ENCODE results near the gene RGS6. TPM values are rescaled to one million over a fixed set of nuclear protein-coding genes. Genes with fewer than 3 reads are reported as not detected.

RGS6 gene
- total and polyA plus RNA-seq, 4 donors, result 0.21 to 5.4 (median 0.45) TPM

DNA sequence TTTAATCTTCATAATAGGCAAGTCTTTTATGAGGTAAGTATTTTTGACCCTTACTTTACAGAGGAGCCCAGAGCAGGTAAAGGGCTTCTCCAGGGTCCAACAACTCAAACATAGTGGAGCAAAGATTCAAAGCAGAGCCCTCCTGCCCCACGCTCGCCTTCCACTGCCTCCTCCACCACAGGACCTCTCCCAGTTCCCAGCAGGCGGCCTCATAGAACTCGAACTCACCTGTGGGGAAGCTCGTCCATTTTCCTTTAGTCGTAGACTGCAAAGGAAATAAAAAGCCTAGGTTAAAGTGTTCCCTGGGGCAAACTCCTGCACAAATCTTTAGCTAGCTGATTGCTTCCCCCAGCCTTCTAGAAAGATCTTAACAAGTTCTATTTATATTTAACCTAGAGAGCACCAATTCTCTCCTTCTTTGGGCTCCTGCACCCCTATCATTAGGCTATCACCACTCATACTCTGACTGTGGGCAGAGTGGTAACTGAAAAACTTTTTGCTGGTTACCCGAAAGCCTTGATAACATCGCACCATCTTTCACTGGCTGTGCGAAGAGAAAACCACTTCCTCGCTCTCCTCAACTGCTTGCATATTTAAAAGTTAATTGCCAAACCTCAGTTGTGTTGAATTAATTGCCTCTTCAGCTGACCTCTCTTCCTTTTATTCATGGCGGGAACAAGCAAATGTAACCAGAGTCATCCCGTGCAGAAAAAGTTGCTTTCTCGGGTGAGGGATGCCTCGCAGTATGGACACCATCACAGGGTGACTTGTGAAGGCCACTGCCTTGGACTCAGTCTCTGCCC lies 662.1 kb downstream of the RGS6 start:
- TF ChIP-seq, protein P1, sequence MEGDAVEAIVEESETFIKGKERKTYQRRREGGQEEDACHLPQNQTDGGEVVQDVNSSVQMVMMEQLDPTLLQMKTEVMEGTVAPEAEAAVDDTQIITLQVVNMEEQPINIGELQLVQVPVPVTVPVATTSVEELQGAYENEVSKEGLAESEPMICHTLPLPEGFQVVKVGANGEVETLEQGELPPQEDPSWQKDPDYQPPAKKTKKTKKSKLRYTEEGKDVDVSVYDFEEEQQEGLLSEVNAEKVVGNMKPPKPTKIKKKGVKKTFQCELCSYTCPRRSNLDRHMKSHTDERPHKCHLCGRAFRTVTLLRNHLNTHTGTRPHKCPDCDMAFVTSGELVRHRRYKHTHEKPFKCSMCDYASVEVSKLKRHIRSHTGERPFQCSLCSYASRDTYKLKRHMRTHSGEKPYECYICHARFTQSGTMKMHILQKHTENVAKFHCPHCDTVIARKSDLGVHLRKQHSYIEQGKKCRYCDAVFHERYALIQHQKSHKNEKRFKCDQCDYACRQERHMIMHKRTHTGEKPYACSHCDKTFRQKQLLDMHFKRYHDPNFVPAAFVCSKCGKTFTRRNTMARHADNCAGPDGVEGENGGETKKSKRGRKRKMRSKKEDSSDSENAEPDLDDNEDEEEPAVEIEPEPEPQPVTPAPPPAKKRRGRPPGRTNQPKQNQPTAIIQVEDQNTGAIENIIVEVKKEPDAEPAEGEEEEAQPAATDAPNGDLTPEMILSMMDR (IDR thresholded peaks at IDR 0.05; ENCODE audit: control extremely low read depth, extremely low read depth), result no peak
- Histone ChIP-seq H3K9ac (ENCODE audit: insufficient read depth in 1 of 2, low read length in 2 of 2) (no peak overlapping the region), H3K36me3 (ENCODE audit: control insufficient read depth in 4 of 4, insufficient read depth in 4 of 4, low read length in 4 of 4) (no peaks in the 10 kb centered on the region), H3K4me3 (no peak overlapping the region), H3K4me1 (ENCODE audit: control insufficient read depth in 5 of 5, insufficient read depth in 5 of 5, low read length in 5 of 5) (no peaks in the 10 kb centered on the region), H3K27me3 (ENCODE audit: control insufficient read depth in 3 of 3, insufficient read depth in 3 of 3, low read length in 2 of 3) (peaks cover 0 to 4% (median 0%) of the 10 kb centered on the region in 3 donors), H3K9me3 (ENCODE audit: control insufficient read depth in 4 of 4, insufficient read depth in 3 of 4, low read length in 3 of 4) (no peaks in the 10 kb centered on the region), H3K27ac (ENCODE audit: low read depth in 1 of 2, low read length in 1 of 2) (no peak overlapping the region)
- no peak for ATAC-seq (ENCODE audit: insufficient read depth, low FRiP score)
- no peak for DNase-seq
- 50 to 68% methylated on average over 14 of the region's 14 CpGs for WGBS, 2 donors

DNA sequence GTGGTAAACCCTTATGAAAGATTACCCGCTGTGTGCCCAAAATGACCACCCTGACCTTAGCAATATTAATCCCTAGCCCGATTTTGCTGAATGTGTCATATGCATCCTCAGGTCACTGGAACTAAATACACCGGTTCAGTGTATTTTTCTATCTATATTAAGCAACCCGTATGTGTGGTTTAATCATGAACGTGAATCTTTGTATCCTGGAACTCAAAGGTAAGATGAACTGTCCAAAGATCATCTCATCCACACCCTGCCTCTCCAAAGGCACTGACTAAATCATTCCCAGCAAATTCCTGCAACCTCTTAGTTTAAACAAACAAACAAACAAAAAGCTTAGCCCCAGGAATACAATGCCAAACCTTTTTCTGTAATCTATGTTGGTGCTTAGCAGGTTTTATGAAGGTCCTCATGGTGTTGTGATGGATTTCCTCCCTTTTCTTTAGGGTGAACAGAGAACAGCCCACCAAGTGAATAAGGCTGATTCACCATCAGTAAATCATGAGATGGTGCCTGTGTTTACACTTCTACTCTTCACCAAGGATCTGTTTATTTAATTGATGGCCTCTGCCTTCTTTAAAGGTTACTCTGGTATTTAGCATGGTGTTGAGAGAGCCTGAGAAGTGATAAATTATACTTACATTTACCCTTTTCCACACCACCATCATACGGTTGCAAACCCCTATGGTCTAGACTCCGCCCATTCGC lies 663.1 kb downstream of the RGS6 start:
- no peak for DNase-seq
- 90 to 92% methylated on average over 8 of the region's 8 CpGs for WGBS, 2 donors

DNA sequence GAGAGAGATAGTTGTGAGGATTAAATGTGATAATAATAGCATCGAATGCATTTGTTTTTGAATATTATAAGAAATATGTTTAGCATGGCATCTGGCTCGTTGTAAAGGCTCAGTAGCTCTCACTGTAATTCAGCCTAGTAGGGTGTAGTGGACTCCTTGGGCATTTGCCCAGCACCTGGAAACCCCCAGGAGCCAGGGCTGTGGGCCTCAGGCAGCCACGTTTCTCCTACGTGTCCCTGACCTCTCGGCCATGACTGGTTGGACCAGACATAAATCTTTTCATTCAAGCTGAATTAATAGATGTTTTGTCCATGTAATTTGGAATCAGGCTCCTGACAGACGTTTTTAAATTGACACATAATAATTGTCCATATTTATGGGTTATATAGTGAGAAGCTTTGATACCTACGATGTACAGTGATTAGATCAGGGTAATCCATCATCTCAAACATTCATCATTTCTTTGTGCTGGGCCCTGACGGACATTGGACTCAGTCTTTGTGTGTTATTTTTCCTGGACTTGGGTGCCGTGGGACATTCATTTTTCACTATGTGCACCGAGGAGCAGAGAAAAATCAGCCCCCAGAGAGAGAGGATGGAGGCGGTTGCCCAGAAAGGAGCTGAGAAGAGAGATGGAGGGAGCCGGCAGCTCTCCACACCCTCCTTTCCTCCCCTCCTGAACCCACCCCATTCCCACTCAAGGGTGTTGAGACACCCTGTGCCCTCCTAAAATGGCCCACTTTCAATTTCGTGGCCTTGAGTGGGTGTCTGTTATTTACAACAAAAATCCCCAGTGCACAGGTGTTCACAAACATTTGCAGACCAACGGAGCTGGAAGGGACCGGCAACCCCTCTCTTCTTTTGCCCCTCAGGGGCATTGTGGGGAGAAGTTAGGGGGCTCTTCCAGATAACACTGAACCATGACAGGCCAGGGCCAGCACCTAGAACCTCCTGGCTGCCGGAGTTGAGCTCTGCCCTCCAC lies 665.3 kb downstream of the RGS6 start:
- Histone ChIP-seq H3K4me3 (no peak overlapping the region), H3K36me3 (ENCODE audit: control insufficient read depth in 4 of 4, insufficient read depth in 4 of 4, low read length in 4 of 4) (no peaks in the 10 kb centered on the region), H3K27me3 (ENCODE audit: control insufficient read depth in 3 of 3, insufficient read depth in 3 of 3, low read length in 2 of 3) (peaks cover 0 to 4% (median 0%) of the 10 kb centered on the region in 3 donors), H3K4me1 (ENCODE audit: control insufficient read depth in 5 of 5, insufficient read depth in 5 of 5, low read length in 5 of 5) (peaks cover 0 to 12% (median 0%) of the 10 kb centered on the region in 5 donors), H3K9ac (ENCODE audit: insufficient read depth in 1 of 2, low read length in 2 of 2) (no peak overlapping the region), H3K27ac (ENCODE audit: low read depth in 1 of 2, low read length in 1 of 2) (no peak overlapping the region), H3K9me3 (ENCODE audit: control insufficient read depth in 4 of 4, insufficient read depth in 3 of 4, low read length in 3 of 4) (no peaks in the 10 kb centered on the region)
- TF ChIP-seq, protein P1 (IDR thresholded peaks at IDR 0.05; ENCODE audit: control extremely low read depth, extremely low read depth), result no peak
- WGBS, 2 donors, result 52 to 84% methylated on average over 16 of the region's 16 CpGs
- ATAC-seq (ENCODE audit: insufficient read depth, low FRiP score) (no peak), DNase-seq (no peak)

More for the DNA sequence above, 663.1 kb downstream of the RGS6 start:
- peaks cover 0 to 4% (median 0%) of the 10 kb centered on the region in 3 donors for H3K27me3 ChIP-seq (ENCODE audit: control insufficient read depth in 3 of 3, insufficient read depth in 3 of 3, low read length in 2 of 3)
- no peak overlapping the region for H3K27ac ChIP-seq (ENCODE audit: low read depth in 1 of 2, low read length in 1 of 2)
- no peaks in the 10 kb centered on the region for H3K9me3 ChIP-seq (ENCODE audit: control insufficient read depth in 4 of 4, insufficient read depth in 3 of 4, low read length in 3 of 4)
- H3K9ac ChIP-seq (ENCODE audit: insufficient read depth in 1 of 2, low read length in 2 of 2), result no peak overlapping the region
- H3K36me3 ChIP-seq (ENCODE audit: control insufficient read depth in 4 of 4, insufficient read depth in 4 of 4, low read length in 4 of 4), result no peaks in the 10 kb centered on the region
- ATAC-seq (ENCODE audit: insufficient read depth, low FRiP score), result no peak
- peaks cover 0 to 1% (median 0%) of the 10 kb centered on the region in 5 donors for H3K4me1 ChIP-seq (ENCODE audit: control insufficient read depth in 5 of 5, insufficient read depth in 5 of 5, low read length in 5 of 5)
- TF ChIP-seq, protein P1 (IDR thresholded peaks at IDR 0.05; ENCODE audit: control extremely low read depth, extremely low read depth), result no peak
- no peak overlapping the region for H3K4me3 ChIP-seq

Data from lung (tissue), 12 donors.